ENCODE results near the gene PTPRG. TPM values are rescaled to one million over a fixed set of nuclear protein-coding genes. Genes with fewer than 3 reads are reported as not detected.

Gene PTPRG
- total RNA-seq, 1 donor, result 148 TPM

DNA sequence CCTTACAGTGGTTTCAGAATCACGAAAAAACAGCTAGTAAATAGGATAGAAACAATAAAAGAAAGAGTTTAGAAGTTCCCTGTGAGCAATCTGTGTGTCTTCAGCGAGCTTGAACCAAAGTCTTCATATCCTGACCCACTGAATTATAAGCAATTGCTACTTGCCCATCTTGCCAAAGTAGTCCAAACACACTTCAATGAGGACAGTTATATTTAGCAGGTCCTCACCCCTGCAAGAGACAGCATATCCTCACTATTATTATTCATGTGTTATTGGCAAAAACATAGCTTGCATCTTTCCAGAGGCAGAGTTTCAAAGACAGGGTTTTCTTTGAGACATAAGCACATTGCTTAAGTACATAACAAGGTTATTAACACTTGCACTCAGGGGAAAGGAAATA lies 734.2 kb downstream of the PTPRG start:
- Histone ChIP-seq H3K4me1 (ENCODE audit: insufficient read depth, low read length) (no peaks in the 10 kb centered on the region), H2AFZ (ENCODE audit: low read length) (no peak overlapping the region), H3K4me3 (ENCODE audit: insufficient read depth, low read length) (no peak overlapping the region), H3K27me3 (ENCODE audit: insufficient read depth, low read length) (no peaks in the 10 kb centered on the region), H3K4me2 (ENCODE audit: insufficient read depth, low read length) (no peak overlapping the region), H3K27ac (ENCODE audit: low read depth, low read length) (no peak overlapping the region), H4K20me1 (ENCODE audit: insufficient read depth, low read length) (no peaks in the 10 kb centered on the region), H3K9me3 (ENCODE audit: low read depth, low read length) (no peaks in the 10 kb centered on the region), H3K79me2 (ENCODE audit: insufficient read depth, low read length) (no peaks in the 10 kb centered on the region), H3K36me3 (ENCODE audit: insufficient read depth, low read length) (no peaks in the 10 kb centered on the region)
- TF ChIP-seq, protein P1, sequence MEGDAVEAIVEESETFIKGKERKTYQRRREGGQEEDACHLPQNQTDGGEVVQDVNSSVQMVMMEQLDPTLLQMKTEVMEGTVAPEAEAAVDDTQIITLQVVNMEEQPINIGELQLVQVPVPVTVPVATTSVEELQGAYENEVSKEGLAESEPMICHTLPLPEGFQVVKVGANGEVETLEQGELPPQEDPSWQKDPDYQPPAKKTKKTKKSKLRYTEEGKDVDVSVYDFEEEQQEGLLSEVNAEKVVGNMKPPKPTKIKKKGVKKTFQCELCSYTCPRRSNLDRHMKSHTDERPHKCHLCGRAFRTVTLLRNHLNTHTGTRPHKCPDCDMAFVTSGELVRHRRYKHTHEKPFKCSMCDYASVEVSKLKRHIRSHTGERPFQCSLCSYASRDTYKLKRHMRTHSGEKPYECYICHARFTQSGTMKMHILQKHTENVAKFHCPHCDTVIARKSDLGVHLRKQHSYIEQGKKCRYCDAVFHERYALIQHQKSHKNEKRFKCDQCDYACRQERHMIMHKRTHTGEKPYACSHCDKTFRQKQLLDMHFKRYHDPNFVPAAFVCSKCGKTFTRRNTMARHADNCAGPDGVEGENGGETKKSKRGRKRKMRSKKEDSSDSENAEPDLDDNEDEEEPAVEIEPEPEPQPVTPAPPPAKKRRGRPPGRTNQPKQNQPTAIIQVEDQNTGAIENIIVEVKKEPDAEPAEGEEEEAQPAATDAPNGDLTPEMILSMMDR (IDR thresholded peaks at IDR 0.05; ENCODE audit: extremely low read depth, low read depth, low read length), result no peak
- DNase-seq (ENCODE audit: insufficient read length, low spot score, missing footprints), result no peak

DNA sequence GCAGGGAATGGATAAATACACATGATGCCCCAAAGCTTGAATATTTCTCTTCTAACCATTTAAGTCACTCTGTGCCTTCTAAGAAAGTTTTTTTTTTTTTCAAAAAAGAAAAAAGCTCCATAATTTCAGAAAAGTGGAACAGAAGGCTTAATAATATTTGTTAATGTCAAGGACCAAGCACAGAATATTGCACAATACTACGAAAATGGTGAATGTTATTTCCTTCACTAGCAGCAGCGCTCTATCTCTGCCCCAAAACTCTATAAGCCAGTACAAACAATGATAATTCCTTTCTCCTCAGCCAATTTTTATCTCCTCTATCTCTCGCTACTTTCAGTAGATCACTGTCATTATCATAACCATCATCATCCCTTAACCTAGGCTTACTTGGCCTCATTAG lies 739.2 kb downstream of the PTPRG start:
- H3K4me1 ChIP-seq (ENCODE audit: insufficient read depth, low read length), result no peaks in the 10 kb centered on the region
- no peaks in the 10 kb centered on the region for H4K20me1 ChIP-seq (ENCODE audit: insufficient read depth, low read length)
- H3K4me2 ChIP-seq (ENCODE audit: insufficient read depth, low read length), result no peak overlapping the region
- H2AFZ ChIP-seq (ENCODE audit: low read length), result no peak overlapping the region
- H3K4me3 ChIP-seq (ENCODE audit: insufficient read depth, low read length), result no peak overlapping the region
- no peaks in the 10 kb centered on the region for H3K27me3 ChIP-seq (ENCODE audit: insufficient read depth, low read length)
- no peaks in the 10 kb centered on the region for H3K9me3 ChIP-seq (ENCODE audit: low read depth, low read length)
- TF ChIP-seq, protein P1 (IDR thresholded peaks at IDR 0.05; ENCODE audit: extremely low read depth, low read depth, low read length), result no peak
- H3K79me2 ChIP-seq (ENCODE audit: insufficient read depth, low read length), result no peaks in the 10 kb centered on the region
- DNase-seq (ENCODE audit: insufficient read length, low spot score, missing footprints), result no peak
- no peak overlapping the region for H3K27ac ChIP-seq (ENCODE audit: low read depth, low read length)
- no peaks in the 10 kb centered on the region for H3K36me3 ChIP-seq (ENCODE audit: insufficient read depth, low read length)

DNA sequence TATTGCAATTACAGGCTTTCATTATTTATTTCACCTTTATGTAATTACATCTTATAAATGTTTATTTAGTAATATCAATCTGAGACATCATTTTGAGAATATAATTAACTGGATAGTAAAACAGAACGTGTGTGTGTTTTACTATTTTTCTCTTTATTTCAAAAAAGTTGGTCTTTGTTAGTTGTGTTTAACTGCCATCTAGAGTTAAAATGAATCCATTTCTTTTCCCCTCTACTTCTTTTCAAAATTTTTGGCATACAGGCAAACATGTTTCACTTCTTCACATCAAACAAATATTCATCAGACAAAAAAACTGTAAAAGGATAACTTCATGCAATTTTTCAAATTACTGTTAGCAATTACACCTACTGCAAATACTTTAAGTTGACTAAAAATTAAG lies 750.8 kb downstream of the PTPRG start:
- Histone ChIP-seq H3K4me3 (ENCODE audit: insufficient read depth, low read length) (no peak overlapping the region), H3K27me3 (ENCODE audit: insufficient read depth, low read length) (no peaks in the 10 kb centered on the region)
- TF ChIP-seq, protein P1 (IDR thresholded peaks at IDR 0.05; ENCODE audit: extremely low read depth, low read depth, low read length), result no peak

DNA sequence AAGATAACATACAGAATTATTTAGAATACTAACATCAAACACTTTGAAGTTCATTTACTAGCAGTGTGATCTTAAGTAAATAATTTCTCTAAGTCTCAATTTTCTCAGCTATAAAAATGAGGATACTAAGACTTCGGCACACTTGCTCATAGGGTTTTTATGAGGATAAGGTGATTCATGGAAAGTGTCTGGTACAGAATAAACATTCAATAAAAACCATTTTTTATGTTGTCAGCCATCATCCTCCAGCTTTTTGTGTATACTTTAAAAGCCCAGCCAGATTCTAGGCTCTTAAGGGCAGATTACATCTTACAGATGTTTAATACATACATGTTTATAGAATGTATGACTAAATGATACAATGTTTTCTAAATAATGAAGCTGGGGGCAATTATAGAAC lies 755.2 kb downstream of the PTPRG start:
- Histone ChIP-seq H3K27ac (ENCODE audit: low read depth, low read length) (no peak overlapping the region), H3K4me2 (ENCODE audit: insufficient read depth, low read length) (no peak overlapping the region), H3K4me3 (ENCODE audit: insufficient read depth, low read length) (no peak overlapping the region), H3K79me2 (ENCODE audit: insufficient read depth, low read length) (no peaks in the 10 kb centered on the region), H4K20me1 (ENCODE audit: insufficient read depth, low read length) (no peaks in the 10 kb centered on the region), H3K4me1 (ENCODE audit: insufficient read depth, low read length) (peaks cover 4% of the 10 kb centered on the region), H3K9me3 (ENCODE audit: low read depth, low read length) (no peaks in the 10 kb centered on the region), H3K36me3 (ENCODE audit: insufficient read depth, low read length) (no peaks in the 10 kb centered on the region), H2AFZ (ENCODE audit: low read length) (no peak overlapping the region), H3K27me3 (ENCODE audit: insufficient read depth, low read length) (no peaks in the 10 kb centered on the region)
- TF ChIP-seq, protein P1 (IDR thresholded peaks at IDR 0.05; ENCODE audit: extremely low read depth, low read depth, low read length), result no peak
- DNase-seq (ENCODE audit: insufficient read length, low spot score, missing footprints), result no peak

More for the DNA sequence above, 750.8 kb downstream of the PTPRG start:
- no peak overlapping the region for H3K27ac ChIP-seq (ENCODE audit: low read depth, low read length)
- no peaks in the 10 kb centered on the region for H3K9me3 ChIP-seq (ENCODE audit: low read depth, low read length)
- no peak overlapping the region for H2AFZ ChIP-seq (ENCODE audit: low read length)
- H3K36me3 ChIP-seq (ENCODE audit: insufficient read depth, low read length), result no peaks in the 10 kb centered on the region
- no peaks in the 10 kb centered on the region for H3K79me2 ChIP-seq (ENCODE audit: insufficient read depth, low read length)
- no peak overlapping the region for H3K4me2 ChIP-seq (ENCODE audit: insufficient read depth, low read length)
- no peaks in the 10 kb centered on the region for H4K20me1 ChIP-seq (ENCODE audit: insufficient read depth, low read length)
- DNase-seq (ENCODE audit: insufficient read length, low spot score, missing footprints), result no peak
- H3K4me1 ChIP-seq (ENCODE audit: insufficient read depth, low read length), result no peaks in the 10 kb centered on the region

Data from osteoblast (primary cell).